ENCODE data around the gene IGFBP7. TPM values are rescaled to one million over a fixed set of nuclear protein-coding genes. Genes with fewer than 3 reads are reported as not detected.

The IGFBP7 gene
- total RNA-seq = 487 TPM

GRCh38 chr4:57109847-57110639 is at the start of gene IGFBP7:
TSS of gene IGFBP7 (minus strand) at chr4:57110385. CDS start at chr4:57110351, 34 bp downstream.
- peak; percentile 76 for DNase-seq (ENCODE audit: low spot score)

GRCh38 chr4:57159866-57160265 is 49.7 kb upstream of the IGFBP7 start:
- DNase-seq (ENCODE audit: low spot score) = no peak

GRCh38 chr4:57158762-57159161 is 48.6 kb upstream of the IGFBP7 start:
- no peak for DNase-seq (ENCODE audit: low spot score)

- no peak for DNase-seq (ENCODE audit: low spot score)
Observed at GRCh38 chr4:57158221-57158620, 48.0 kb upstream of the IGFBP7 start.

- no peak for DNase-seq (ENCODE audit: low spot score)
Observed at GRCh38 chr4:57157596-57158137, 47.5 kb upstream of the IGFBP7 start.

GRCh38 chr4:57156242-57156990 is 46.2 kb upstream of the IGFBP7 start:
- no peak for DNase-seq (ENCODE audit: low spot score)

GRCh38 chr4:57154926-57155325 is 44.7 kb upstream of the IGFBP7 start:
- DNase-seq (ENCODE audit: low spot score) = no peak

- DNase-seq (ENCODE audit: low spot score) = no peak
Observed at GRCh38 chr4:57154191-57154590, 44.0 kb upstream of the IGFBP7 start.

- no peak for DNase-seq (ENCODE audit: low spot score)
Observed at GRCh38 chr4:57153207-57153606, 43.0 kb upstream of the IGFBP7 start.

GRCh38 chr4:57151481-57151880 is 41.3 kb upstream of the IGFBP7 start:
- no peak for DNase-seq (ENCODE audit: low spot score)

GRCh38 chr4:57149833-57150232 is 39.6 kb upstream of the IGFBP7 start:
- DNase-seq (ENCODE audit: low spot score) = no peak

GRCh38 chr4:57148831-57149505 is 38.8 kb upstream of the IGFBP7 start:
- no peak for DNase-seq (ENCODE audit: low spot score)

- no peak for DNase-seq (ENCODE audit: low spot score)
Observed at GRCh38 chr4:57148177-57148576, 38.0 kb upstream of the IGFBP7 start.

GRCh38 chr4:57147335-57148060 is 37.3 kb upstream of the IGFBP7 start:
- no peak for DNase-seq (ENCODE audit: low spot score)

- DNase-seq (ENCODE audit: low spot score) = no peak
Observed at GRCh38 chr4:57146444-57146843, 36.3 kb upstream of the IGFBP7 start.

GRCh38 chr4:57144466-57144865 is 34.3 kb upstream of the IGFBP7 start:
- no peak for DNase-seq (ENCODE audit: low spot score)

- no peak for DNase-seq (ENCODE audit: low spot score)
Observed at GRCh38 chr4:57139783-57140182, 29.6 kb upstream of the IGFBP7 start.

- DNase-seq (ENCODE audit: low spot score) = no peak
Observed at GRCh38 chr4:57137261-57137660, 27.1 kb upstream of the IGFBP7 start.

- DNase-seq (ENCODE audit: low spot score) = no peak
Observed at GRCh38 chr4:57136281-57136680, 26.1 kb upstream of the IGFBP7 start.

- no peak for DNase-seq (ENCODE audit: low spot score)
Observed at GRCh38 chr4:57132743-57133137, 22.6 kb upstream of the IGFBP7 start.
